ENCODE results near the gene SSBP3. TPM values are rescaled to one million over a fixed set of nuclear protein-coding genes. Genes with fewer than 3 reads are reported as not detected.

Gene SSBP3
- polyA plus RNA-seq, 1 experiment = 34.3 TPM

DNA sequence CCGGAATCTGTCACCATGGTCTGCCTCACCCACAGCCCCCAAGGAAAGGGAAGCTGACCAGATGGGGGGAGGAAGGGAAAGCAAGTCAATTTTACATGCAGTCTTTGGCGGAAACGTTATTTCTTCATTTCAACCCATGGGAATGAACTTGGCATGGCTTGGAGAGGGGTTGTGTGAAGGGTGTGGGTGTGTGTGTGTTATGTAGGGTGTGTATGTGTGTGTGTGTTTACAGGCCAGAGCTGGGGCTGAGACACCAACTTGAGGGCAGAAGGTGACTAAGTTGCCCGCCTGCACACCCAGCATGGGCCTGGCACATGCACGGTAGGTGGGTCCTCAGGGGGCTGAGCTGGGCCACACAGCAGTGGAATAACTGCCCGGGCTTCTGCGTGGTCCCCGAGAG lies 141.1 kb downstream of the SSBP3 start:
- ChIA-PET CTCF (no interaction called here), POLR2A (no interaction called here)
- no peak overlapping the region for H3K4me3 ChIP-seq (ENCODE audit: low read depth, low read length)
- no peaks in the 10 kb centered on the region; the same call in 1 of the 2 replicates for H3K9me3 ChIP-seq (ENCODE audit: control insufficient read depth, insufficient read depth, low read length)
- no peak overlapping the region for H3K27ac ChIP-seq (ENCODE audit: low read depth, low read length)
- no peak for DNase-seq (ENCODE audit: low read depth, low spot score)
- TF ChIP-seq, protein P1, sequence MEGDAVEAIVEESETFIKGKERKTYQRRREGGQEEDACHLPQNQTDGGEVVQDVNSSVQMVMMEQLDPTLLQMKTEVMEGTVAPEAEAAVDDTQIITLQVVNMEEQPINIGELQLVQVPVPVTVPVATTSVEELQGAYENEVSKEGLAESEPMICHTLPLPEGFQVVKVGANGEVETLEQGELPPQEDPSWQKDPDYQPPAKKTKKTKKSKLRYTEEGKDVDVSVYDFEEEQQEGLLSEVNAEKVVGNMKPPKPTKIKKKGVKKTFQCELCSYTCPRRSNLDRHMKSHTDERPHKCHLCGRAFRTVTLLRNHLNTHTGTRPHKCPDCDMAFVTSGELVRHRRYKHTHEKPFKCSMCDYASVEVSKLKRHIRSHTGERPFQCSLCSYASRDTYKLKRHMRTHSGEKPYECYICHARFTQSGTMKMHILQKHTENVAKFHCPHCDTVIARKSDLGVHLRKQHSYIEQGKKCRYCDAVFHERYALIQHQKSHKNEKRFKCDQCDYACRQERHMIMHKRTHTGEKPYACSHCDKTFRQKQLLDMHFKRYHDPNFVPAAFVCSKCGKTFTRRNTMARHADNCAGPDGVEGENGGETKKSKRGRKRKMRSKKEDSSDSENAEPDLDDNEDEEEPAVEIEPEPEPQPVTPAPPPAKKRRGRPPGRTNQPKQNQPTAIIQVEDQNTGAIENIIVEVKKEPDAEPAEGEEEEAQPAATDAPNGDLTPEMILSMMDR (IDR thresholded peaks at IDR 0.05; ENCODE audit: low read depth, low read length) = no peak
- no peaks in the 10 kb centered on the region for H3K27me3 ChIP-seq (ENCODE audit: control insufficient read depth, insufficient read depth, low read length)

- H3K27ac ChIP-seq (ENCODE audit: low read depth, low read length) = no peak overlapping the region
- DNase-seq (ENCODE audit: low read depth, low spot score) = no peak
- no peaks in the 10 kb centered on the region; the same call in 1 of the 2 replicates for H3K9me3 ChIP-seq (ENCODE audit: control insufficient read depth, insufficient read depth, low read length)
- POLR2A ChIA-PET = no interaction called here
- no peak overlapping the region for H3K4me3 ChIP-seq (ENCODE audit: low read depth, low read length)
- CTCF ChIA-PET = interaction anchor here (0.8 kb wide), 1 partner anchor 225 kb away, joined by 6 read pairs; no protein-coding TSS in a partner anchor
- H3K27me3 ChIP-seq (ENCODE audit: control insufficient read depth, insufficient read depth, low read length) = no peaks in the 10 kb centered on the region
- TF ChIP-seq, protein P1 (IDR thresholded peaks at IDR 0.05; ENCODE audit: low read depth, low read length) = no peak
Measured at GRCh38 chr1:54263601-54264226, 142.5 kb downstream of the SSBP3 start.

DNA sequence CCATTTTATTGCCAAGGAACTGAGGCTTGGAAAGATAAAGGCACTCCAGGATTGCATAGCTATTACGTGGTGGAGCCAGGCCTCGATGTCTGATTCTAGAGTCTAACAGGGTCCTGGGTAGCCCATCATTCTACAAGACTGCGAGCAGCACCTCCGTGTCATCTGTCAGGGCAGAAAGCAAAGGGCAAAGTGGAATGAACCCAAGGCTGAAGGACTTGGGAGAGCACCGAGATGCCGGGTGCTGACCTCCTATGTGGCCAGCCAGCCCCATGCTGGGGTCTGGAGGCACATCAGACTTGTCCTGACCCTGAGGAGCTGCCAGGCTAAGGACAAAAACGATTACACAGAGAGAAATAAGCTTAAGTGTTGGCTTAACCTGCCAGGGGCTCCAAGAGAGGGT lies 143.9 kb downstream of the SSBP3 start:
- Histone ChIP-seq H3K27me3 (ENCODE audit: control insufficient read depth, insufficient read depth, low read length) (no peaks in the 10 kb centered on the region), H3K9me3 (ENCODE audit: control insufficient read depth, insufficient read depth, low read length) (no peaks in the 10 kb centered on the region), H3K27ac (ENCODE audit: low read depth, low read length) (no peak overlapping the region), H3K4me3 (ENCODE audit: low read depth, low read length) (no peak overlapping the region)
- no peak for DNase-seq (ENCODE audit: low read depth, low spot score)
- ChIA-PET POLR2A (no interaction called here), CTCF (interaction anchor here (1.0 to 1.6 kb wide), 3 partner anchors 10 to 227 kb away, joined by 3 to 6 read pairs (median 4); no protein-coding TSS in a partner anchor)
- TF ChIP-seq, protein P1 (IDR thresholded peaks at IDR 0.05; ENCODE audit: low read depth, low read length) = no peak

GRCh38 chr1:54260810-54261209 lies 145.4 kb downstream of the SSBP3 start:
- Histone ChIP-seq H3K9me3 (ENCODE audit: control insufficient read depth, insufficient read depth, low read length) (no peaks in the 10 kb centered on the region), H3K4me3 (ENCODE audit: low read depth, low read length) (no peak overlapping the region), H3K27me3 (ENCODE audit: control insufficient read depth, insufficient read depth, low read length) (no peaks in the 10 kb centered on the region), H3K27ac (ENCODE audit: low read depth, low read length) (no peak overlapping the region)
- TF ChIP-seq, protein P1 (IDR thresholded peaks at IDR 0.05; ENCODE audit: low read depth, low read length) = no peak
- DNase-seq (ENCODE audit: low read depth, low spot score) = no peak
- POLR2A ChIA-PET = no interaction called here
- CTCF ChIA-PET = no interaction called here

- H3K9me3 ChIP-seq (ENCODE audit: control insufficient read depth, insufficient read depth, low read length) = no peaks in the 10 kb centered on the region
- H3K4me3 ChIP-seq (ENCODE audit: low read depth, low read length) = no peak overlapping the region
- ChIA-PET POLR2A (no interaction called here), CTCF (no interaction called here)
- no peaks in the 10 kb centered on the region for H3K27me3 ChIP-seq (ENCODE audit: control insufficient read depth, insufficient read depth, low read length)
- TF ChIP-seq, protein P1 (IDR thresholded peaks at IDR 0.05; ENCODE audit: low read depth, low read length) = no peak
- no peak for DNase-seq (ENCODE audit: low read depth, low spot score)
- H3K27ac ChIP-seq (ENCODE audit: low read depth, low read length) = no peak overlapping the region
Measured at GRCh38 chr1:54259546-54260140, 146.6 kb downstream of the SSBP3 start.
